GM12874 (cell line): ENCODE results near the gene MAPK10.

Experiments used
- TF ChIP-seq, protein P1 (sequence below): IDR thresholded peaks from 2 replicates; pipeline ENCODE4 v1.5.1; 2011; ENCODE audit warnings: low read depth, mild to moderate bottlenecking, control low read depth, low read length, moderate library complexity; ENCODE audit not compliant: insufficient read depth

The MAPK10 gene

DNA sequence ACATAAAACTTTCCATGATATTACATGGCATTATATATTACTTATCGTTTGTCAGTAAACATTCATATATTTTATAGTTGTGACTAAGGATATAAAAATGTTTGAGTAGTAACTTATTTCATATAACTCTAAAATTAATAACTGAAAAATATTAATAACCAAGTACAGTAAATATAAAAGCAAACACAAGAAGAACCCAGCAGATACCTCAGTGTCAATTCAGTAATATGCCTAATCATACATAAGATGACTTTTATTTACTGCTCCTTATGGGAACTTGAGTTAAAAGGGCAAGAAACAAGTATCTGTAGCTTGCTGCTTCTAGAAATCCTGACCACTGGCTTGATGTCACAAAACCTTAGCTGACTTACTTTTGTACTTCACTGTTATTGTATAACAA lies 28.4 kb upstream of the MAPK10 start:
- TF ChIP-seq, protein P1, sequence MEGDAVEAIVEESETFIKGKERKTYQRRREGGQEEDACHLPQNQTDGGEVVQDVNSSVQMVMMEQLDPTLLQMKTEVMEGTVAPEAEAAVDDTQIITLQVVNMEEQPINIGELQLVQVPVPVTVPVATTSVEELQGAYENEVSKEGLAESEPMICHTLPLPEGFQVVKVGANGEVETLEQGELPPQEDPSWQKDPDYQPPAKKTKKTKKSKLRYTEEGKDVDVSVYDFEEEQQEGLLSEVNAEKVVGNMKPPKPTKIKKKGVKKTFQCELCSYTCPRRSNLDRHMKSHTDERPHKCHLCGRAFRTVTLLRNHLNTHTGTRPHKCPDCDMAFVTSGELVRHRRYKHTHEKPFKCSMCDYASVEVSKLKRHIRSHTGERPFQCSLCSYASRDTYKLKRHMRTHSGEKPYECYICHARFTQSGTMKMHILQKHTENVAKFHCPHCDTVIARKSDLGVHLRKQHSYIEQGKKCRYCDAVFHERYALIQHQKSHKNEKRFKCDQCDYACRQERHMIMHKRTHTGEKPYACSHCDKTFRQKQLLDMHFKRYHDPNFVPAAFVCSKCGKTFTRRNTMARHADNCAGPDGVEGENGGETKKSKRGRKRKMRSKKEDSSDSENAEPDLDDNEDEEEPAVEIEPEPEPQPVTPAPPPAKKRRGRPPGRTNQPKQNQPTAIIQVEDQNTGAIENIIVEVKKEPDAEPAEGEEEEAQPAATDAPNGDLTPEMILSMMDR = no peak

DNA sequence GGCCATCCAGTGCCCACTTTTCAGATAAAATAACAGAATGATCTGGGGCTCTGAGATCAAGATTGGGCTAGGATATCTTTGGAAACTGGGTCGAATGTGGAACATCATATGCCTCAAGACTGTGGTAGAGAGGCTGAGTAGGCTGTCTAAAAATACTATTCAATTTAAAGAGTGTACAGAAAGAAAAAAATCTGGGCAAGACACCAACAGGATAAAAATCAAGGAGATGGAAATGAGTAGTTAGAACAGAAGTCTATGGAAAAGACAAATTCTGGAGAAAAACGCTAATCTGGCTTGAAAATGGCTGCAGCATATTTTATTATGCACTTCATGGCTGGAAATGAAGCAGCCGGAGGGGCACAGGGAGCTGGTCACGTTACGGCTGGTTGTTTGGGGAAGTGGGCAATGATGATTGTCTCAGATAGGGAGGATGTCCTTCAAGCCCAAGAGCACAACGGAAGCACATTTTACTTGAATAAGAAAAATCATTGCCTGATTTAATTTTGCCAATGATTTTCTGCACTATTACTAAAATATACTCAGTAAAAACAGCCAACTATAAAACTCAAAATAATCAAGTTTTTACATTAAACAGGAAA lies 27.1 kb upstream of the MAPK10 start:
- TF ChIP-seq, protein P1 = no peak

DNA sequence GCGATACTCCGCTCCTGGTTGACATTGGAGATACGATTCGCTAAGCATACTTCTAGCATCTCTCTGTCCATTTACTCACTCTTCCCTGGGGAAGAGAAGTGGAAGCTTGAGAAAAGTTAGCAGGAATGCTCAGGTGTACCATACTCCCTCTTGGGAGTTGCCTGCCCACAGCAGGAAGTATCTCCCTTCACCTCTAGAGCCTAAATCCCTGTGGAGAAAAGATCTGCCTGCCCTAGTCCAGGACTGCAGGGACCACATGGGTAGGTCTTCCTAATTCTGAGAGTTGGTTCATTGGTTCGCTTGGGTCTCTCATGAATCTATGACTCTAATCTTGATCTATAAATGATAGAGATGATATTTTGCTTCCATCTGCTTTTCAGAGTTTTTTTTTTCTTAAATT lies 26.3 kb upstream of the MAPK10 start:
- TF ChIP-seq, protein P1 = no peak

DNA sequence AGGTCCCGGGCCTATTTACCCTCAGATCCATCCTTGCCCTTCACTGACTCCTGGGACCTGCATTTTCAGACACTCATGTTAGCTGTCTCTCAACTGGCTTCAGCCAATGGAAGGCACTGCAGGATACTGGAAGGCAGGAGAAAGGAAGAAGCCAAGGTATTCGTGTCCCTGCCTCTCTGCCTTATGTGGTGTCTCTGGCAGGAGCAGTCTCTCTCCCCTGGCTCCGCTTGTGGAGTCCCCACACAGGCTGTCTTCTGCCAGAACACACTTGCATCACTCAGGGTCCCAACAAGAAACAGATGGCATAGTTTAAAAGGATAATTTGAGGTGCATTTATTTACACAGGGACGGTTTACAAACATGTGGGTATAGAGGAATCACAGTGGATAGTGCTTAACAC lies 21.6 kb upstream of the MAPK10 start:
- TF ChIP-seq, protein P1 = no peak

DNA sequence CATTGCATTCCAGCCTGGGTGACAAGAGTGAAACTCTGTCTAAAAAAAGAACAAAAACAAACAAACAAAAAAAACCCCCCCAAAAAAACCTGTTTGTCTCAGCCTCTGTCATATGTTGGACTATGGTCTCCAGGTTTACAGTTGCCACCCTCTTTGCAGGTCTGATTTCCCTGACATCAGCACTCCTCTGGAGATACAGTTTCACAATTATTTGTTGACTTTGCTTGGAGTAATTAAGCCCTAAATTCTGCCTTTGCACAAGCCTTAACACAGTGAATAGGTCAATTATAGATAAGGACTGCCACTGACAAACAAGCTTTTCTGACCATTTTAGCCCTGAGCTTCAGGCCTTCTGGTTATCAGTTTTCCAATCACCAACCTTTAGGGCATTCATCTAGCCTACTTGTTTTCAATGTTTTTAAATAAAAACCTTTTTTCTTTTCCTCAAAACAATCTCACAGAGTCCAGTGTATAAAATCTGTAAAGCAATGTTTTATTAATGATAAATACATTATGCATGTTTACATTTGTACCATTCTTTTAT lies 20.4 kb upstream of the MAPK10 start:
- TF ChIP-seq, protein P1 = no peak

DNA sequence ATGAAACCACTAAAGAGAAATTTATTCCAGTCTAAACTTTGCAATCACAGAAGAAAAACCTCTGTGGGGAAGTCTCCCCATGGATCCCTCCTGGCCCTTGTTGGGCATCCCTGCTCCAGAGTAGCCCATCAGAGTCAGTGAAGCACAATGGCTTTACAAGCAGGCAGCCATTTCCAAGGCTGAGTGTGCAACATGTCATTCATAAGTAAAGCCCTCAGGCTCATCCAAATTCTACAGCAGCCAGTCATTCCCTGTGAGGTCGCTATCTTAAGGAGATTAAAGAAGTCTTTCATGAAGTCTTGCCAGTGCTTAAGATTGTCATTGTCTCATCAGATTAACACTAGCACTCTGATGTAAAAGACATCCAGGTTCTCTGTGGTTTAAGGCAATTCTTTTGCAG lies 17.0 kb upstream of the MAPK10 start:
- TF ChIP-seq, protein P1 = no peak

DNA sequence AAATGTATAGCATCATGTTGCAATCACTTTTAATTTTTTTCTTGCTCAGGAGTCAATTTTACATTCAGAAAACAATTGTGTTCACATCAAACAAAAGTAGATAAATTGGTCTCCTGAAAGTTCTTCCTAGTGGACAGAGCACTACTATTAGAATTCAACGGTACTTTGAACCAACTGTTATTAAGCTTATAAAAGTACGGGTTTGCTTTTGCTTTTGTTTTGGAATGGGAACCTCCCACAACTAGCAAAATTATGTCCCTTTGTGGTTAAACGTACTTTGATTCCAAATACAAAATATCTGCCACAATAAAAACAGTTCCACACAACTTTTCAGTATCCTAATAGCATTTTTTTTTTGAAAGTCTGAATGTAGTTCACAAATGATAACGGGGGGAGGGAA lies 8.6 kb upstream of the MAPK10 start:
- TF ChIP-seq, protein P1 = no peak
